Stimulated activated CD4-positive, alpha-beta T cell treated with anti-CD3 and anti-CD28 coated beads, Interleukin-1b, Interleukin-23, amount 100 ng/mL, for 24 hours (primary cell): ENCODE data around the gene RABGGTA.
A peak's percentile ranks its signal among the peaks of the same experiment; 100 is the strongest.
"Not testable (repeated sequence)": the region's sequence is repeated elsewhere in the genome, so short reads cannot be mapped to it uniquely, and the experiment has no call there.

Source experiments
- DNase-seq, 4 experiments: peaks; one replicate each; pipeline ENCODE4 v3.0.0-alpha.2; 2020; ENCODE audit warnings: low read depth in 4 of 4, low spot score in 1 of 4

RABGGTA gene

DNA sequence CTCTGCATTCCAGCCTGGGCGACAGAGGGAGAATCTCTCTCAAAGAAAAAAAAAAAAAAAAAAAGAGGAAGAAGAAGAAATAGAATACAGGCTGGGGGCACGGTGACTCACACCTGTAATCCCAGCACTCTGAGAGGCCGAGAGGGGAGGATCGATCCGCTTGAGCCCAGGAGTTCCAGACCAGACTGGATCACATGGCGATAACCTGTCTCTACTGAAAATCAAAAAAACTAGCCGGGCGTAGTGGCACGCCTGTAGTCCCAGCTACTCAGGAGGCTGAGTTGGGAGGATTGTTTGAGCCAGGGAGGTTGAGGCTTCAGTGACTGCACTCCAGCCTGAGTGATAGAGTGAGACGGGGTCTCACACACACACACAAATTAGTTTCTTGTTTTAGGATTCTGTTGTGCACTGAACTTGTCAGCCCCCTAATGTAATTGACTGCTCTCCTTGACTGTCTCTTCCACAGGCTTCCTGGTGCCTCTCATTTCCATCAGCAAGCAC lies 28.0 kb downstream of the RABGGTA start:
- DNase-seq = no peak

DNA sequence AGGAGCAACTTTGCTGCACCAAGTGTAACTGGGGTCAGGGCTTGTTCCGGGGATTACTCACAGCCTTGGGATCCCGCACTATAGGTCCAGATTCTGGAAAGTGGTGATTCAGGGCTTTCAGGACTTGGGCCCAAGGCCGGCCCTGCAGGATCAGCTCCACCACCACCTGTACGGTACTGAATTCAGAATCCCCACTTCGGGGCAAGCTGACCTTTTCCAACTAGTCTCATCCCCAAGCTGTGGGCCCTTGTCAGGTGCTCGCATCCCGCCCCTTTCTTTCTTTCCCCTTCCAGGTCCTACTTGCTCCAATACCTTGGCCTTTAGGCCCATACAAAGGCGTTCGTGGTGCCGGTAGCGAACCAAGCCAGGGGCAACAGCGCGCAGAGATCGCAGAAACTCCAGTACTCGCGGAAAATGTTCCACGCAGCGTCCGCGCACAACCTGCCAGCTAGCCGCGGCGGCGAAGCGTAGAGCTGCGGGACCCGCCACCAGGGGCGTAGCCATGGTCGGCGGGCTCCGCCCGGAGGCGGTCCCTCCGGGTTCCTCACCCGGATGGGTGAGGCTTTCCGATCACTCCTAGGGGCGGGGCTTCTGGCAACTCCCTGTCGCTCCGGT lies 29.5 kb downstream of the RABGGTA start:
- DNase-seq = peak; percentile 86 to 94 (median 88)

DNA sequence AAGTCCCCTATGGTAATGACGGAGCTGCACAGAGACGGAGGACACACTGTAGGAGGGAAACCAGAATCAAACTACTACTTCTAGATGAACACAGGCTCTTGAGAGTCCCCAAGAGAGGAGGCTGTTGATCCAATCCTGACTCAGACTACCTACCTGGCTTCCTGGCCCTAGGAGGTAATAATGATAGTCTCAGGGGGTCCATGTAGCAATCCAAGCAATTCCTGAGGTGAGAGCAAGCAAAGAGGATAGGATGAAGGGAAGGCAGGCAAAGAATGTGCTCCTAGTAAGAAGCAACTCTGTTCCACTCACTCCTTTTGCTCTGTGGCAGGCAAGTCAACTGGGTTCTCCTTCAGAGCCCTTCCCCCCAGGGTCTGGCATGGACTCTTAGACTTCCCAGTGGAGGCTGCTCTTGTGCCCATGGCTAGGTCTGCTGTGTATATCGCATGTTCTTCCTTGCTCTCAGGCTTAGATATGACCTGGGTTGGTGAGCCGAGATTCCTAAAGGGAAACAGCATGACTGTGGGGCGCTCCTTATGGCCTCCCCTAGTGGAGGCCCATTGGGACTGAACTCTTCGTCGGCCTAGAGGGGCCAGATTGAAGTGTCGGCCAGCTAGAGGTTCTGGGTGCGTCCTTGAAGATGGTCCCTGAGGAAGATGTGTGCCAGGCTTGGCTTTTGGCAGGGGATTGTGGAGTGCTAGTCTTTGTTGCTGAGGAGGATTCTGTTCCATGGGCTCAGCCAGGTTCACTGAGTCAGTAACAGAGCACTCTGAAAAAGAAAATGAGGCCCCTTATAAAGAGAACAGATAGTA lies 31.1 kb downstream of the RABGGTA start:
- no peak for DNase-seq

DNA sequence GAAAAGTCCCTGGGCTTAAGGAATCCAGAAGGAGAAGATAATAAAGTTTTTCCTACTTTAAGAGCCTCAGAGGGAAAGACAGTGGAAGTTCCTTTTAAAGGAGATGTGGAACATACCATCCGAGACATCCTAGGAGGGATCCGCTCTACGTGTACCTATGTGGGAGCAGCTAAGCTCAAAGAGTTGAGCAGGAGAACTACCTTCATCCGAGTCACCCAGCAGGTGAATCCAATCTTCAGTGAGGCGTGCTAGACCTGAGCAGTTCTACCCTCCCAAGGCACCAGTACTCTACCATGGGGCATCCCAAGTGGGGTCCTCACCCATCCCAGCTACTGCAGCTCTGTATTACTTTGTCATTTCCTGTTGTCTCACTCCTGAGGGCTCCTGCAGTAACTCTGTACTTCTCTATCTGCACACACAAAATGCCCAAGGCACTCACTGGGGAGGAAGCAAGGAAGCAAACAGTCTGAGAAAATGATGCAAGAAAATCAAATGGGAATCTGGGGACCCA lies 32.8 kb downstream of the RABGGTA start:
- DNase-seq = no peak

DNA sequence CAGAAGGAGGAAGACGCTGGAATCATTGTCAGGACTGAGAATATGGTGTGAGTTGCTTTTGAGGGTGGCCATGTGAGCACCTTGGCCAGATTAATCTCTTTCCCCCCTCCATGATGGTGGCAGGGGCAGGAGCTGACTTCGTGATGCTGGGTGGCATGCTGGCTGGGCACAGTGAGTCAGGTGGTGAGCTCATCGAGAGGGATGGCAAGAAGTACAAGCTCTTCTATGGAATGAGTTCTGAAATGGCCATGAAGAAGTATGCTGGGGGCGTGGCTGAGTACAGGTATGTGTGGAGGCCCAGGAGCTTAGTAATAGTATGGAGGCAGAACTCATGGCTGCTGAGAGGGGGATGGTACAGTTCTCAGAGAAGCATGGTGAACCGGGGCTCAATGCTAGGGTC lies 33.3 kb downstream of the RABGGTA start:
- no peak for DNase-seq

DNA sequence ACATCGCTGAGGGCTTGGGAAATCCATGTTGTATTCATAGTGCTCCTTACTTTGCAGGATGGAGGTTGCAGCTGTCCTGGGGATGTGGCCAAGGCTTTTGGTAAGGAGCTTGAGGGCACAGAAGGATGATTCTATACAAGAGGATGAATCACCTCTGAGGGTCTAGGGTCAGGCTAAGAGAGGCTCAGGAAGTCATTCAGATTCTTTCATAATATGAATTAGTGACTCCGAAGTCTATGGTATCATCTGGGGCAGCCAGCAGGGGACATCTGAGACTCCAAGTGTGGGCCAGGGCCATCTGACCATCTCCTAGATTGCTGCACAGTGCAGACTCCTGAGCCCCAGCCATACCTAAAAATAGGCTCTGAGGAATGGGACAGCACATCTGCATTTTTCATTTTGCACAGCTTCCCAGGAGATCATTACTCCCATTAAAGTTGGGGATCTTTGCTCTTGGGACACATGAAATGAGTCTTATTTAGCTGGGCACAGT lies 33.9 kb downstream of the RABGGTA start:
- no peak for DNase-seq

DNA sequence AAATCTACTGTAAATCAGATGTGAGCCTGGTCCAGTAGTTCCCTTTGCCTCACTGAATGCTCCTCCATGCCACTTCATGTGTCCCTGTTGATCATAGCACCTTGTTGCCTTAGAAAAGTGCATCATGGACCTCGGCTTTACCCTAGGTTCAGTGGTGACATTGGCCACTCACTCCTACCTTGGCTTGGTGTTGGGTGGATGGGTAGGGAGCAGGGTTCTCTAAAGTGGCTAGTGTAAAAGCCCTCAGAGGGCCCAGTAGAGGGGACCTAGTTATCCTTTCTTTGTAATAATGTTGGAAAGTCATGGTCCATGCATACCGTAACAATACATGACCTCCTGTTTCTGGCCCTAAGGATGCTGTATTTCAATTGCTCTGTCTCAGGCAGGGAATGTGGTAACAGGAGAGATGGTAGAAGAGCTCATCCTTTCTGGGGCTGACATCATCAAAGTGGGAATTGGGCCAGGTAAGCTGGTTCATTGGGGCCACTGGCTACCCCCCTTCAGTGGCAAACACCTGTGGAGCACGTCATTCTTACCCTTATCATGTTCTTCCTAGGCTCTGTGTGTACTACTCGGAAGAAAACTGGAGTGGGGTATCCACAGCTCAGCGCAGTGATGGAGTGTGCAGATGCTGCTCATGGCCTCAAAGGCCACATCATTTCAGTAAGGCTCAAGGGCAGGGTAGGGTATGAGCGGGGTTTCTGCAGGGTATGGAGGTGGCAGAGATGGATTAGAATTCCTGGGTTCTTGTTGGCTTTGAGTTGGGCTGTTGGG lies 34.5 kb downstream of the RABGGTA start:
- no peak for DNase-seq

DNA sequence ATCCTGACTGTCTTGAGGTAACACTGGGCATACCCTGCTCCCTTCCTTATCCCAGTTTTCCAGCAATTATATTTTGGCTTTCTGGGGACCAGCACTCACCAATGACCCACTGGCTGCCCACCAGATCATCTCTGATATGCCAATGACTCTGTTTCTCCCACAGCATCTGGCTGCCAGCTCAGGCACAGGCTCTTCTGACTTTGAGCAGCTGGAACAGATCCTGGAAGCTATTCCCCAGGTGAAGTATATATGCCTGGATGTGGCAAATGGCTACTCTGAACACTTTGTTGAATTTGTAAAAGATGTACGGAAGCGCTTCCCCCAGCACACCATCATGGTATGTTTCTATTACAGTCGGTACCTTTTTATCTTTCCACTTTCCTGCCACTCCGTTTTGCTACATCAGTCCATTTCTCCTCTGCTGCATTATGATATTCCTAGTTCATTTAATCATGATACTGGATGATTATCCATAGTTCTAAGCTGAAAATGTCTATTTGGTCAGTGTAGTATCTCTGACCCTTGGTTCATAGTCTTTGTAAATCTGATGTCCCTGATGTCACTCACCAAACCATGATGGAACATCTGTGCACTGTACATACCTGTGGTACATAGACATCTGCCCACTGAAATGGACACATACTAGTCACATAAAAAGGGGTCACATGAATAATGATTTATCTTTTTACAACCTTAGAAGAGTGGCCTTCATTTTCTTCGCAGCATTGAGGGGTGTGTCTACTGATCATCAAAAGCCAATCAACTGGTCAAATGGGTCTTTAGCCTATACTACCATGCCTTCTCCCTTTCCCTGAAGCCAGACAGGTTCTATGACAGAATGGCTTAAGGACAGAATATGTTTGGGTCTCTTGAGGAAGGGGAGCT lies 35.4 kb downstream of the RABGGTA start:
- DNase-seq = no peak

DNA sequence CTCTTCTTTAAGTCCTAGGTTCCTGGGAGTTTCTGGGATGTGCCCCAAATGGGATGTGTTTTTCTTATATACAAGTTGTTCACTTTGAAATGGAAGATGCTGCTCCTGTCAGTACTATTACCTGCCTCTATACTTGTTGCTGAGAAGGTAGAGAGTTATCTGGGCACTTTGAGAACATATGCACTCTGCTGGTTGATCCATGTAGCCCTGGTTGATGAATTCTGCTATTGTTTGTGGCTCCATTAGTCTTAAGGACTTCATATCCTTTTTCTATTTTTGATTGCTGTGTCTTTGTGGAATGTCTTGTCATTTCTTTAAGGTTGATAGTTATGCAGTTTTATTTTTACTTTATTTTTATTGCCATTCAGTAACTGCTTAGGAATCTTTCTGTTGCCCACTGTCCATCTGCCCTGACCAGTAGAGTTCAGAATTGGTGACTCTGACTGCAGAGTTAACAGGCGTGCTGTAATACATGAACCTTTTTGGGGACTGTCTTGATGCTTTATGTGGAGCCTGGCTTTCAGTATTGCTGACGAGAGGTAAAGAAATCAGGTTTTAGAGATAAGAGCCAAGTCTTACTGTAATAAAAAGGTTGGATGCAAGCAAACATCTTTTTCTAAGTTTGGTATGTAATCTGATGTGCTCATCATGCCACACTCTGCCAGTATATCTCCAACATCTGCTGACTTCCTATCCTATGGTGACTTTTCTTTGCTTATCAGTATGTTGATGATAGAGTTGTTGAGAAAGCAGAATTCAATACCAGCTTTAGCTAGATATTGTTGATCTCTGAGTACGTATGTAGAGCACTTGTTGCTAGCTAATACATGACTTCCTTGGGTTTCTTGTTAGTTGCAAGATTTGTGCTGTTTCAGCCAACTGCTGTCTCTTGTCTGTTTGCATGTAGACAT lies 37.0 kb downstream of the RABGGTA start:
- DNase-seq = no peak

DNA sequence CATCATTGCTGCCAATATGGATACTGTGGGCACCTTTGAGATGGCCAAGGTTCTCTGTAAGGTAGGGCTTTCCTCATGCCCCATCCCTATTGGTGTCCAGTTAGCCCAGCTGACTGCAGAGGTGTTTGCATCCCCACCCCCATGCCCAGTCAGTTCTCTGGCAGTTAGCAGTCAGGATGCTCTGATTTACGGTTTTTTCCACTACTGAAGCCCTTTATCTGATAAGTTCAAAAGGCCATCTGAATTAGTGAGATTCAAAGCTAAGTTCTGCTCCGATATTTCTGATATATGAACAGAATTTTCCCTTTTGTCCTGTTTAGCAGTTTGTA lies 37.9 kb downstream of the RABGGTA start:
- DNase-seq = no peak

DNA sequence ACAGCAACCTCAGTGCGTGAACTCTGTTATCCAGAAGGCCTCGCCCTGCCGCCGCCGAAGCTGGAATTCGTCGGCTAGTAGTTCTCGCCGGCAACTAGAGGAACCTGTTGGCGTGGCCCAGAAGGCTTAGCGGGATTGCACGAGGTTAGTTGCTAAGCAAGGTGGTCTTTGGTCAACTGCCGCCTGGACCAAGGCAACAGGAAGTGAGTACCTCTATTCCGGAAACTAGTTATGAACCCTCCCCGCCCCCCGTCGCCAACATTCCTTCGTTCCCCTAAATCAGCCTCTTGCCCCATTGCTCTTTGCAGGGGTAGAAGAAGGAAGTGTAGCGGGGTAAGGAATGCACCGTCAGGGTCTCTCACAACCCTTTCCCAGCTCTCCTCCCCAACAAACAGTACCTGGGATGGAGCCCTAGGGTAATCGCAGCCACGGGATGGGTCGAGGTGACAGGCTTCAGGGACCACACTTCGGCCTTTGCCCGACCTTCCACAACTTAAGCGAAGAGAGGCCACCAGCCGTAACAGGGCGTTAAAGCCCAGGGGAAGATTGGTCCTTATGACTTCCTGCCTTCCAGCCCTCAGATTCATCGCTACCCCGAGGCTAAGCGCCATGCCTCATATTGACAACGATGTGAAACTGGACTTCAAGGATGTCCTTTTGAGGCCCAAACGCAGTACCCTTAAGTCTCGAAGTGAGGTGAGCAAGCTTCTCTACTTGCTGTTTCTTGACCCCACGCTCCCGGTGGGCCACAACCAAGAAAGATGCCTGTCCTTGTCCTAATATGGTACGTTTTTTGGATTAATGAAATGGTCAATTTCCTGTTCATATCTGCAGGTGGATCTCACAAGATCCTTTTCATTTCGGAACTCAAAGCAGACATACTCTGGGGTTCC lies 38.5 kb downstream of the RABGGTA start, which contains the start of gene GMPR2:
Gene GMPR2, plus strand, starts transcription at position 285 of the 893 bp plus-strand sequence. Its CDS starts 325 bp downstream, at position 610.
- DNase-seq = peak in 1 of 4 experiments; percentile 54

DNA sequence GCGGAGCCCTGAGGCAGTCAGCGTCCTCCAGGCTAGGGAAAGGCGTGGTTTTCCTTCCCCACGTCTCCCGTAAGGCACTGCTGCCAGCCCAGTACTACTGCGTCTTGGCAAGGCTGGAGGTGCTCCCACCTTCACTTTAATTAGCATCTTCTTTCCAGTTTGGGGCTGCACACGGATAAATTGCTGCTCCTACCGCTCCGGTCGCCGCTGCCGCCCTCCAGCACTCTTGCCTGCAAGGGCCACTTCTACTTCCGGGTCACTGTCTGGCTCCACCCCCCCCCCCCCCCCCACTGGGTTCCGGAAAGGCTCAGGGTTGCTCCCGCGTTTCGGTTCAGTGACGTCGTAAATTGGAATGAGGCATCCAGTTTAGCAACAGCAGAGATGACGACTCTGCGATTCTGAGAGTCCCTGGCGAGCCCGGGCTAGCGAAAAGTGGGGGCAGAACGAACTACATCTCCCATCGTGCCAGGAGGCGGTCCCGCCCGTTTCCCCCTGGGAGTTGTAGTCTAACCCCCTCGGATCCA lies 39.2 kb downstream of the RABGGTA start, which contains the start of gene NEDD8:
Gene NEDD8, minus strand, starts transcription at position 247 of the 524 bp plus-strand sequence. Its CDS starts 100 bp downstream, at position 147.
- peak; percentile 70 to 90 (median 82) for DNase-seq

DNA sequence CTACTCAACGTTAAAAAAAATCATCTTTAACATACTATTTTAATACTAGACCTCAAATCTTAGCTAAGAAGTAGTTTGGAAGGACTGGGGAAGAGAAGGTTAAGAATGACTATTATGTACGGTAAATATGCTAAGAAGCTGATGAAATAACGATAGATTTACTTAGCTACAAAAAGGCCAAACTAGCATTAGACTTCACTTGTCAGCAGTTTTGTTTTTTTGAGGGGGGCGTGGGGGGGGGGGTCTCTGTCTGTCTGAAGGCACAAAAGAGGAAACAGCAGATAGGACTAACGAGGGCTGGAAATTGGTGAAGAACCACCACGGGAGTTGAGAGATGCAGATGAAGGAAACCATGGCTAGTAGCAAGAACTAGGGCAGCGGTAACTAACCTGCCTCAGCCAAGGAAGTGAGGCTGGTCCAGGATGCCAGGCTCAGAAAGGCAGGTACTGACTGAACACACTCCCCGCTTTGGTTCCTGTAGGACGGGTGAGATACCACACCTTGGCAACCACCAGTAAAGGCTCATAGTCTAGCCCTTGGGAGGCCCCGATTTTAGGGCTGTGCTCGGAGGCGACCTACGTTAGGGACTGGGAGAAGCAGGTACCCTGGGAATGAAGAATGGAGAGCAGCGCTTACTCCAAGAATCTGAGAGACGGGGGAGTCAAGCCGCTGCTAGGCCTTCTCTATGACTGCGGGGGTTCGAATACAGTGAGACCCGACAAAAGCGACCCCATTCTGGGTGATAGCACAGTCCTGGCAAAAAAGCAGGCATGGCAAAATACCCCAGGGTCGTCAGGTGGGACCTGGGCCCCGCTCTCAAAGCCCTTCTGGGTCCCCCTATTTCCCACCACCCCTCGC lies 39.9 kb downstream of the RABGGTA start:
- no peak for DNase-seq

DNA sequence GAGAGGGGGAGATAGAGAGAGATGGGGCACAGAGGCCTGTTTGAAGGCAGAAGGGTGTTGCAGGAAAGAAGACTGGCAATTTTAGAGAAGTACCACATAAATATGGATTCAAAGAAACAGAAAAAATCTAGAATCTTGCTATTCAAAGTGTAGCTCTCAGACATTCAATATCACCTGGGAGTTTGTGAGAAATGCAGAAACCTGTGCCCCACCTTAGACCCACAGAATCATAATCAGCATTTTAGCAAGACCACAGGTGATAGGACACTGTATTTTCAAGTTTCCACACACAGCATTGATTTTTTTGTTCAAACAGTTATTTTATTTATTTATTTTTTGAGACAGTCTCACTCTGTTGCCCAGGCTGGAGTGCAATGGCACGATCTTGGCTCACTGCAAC lies 42.5 kb downstream of the RABGGTA start:
- DNase-seq = no peak

DNA sequence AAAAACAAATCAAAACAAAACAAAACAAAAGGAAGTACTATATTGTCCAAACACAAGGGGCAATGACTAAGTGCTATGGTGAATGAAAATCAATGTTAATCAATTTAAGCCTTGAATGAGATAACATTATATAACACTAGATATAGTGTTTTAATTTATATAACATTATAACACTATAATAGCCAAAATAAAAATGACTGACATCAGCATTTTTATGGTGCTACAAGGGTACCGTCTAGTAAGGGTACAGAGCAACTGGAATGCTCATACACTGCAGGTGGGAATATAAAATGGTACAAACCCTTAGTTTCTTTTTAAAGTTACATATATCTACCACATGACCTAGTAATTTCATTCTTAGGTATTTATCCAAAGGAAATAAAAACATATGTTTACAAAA lies 44.9 kb downstream of the RABGGTA start:
- DNase-seq = no peak

DNA sequence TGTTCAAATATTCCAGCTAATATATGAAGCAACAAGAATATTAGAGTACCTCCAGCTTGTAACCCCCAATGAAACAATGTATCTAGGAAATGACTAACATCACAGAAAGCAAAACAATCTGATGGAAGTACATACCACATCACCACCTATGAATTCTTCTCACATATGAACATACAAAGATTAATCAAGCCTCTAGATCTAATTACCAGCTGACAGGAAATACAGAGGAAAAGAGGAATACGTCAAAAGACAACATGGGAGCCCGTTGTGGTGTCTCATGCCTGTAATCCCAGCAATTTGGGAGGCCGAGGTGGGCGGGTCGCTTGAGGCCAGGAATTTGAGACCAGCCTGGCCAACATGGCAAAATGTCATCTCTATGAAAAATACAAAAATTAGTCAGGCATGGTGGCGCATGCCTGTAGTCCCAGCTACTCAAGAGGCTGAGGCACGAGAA lies 46.8 kb downstream of the RABGGTA start:
- no peak for DNase-seq

DNA sequence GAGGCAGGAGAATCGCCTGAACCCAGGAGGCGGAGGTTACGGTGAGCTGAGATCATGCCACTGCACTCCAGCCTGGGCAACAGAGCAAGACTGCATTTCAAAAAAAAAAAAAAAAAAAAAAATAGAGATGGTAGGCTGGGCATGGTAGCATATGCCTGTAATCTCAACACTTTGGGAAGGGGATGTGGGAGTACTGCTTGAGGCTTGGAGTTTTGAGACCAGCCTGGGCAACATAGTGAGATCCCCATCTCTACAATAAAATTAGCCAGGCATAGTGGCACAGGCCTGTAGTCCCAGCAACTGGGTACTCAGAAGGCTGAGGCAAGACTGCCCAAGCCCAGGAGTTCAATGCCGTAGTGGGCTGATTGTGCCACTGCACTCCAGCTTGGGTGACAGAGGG lies 48.4 kb downstream of the RABGGTA start:
- not testable (repeated sequence) for DNase-seq
